ELF-1 (cell line): Measurements from ENCODE around the gene SCTR.

Experiments
- DNase-seq: peaks from one replicate; pipeline ENCODE4 v3.0.0-alpha.2; 2016; ENCODE audit warnings: low read depth, low spot score

The SCTR gene

DNA sequence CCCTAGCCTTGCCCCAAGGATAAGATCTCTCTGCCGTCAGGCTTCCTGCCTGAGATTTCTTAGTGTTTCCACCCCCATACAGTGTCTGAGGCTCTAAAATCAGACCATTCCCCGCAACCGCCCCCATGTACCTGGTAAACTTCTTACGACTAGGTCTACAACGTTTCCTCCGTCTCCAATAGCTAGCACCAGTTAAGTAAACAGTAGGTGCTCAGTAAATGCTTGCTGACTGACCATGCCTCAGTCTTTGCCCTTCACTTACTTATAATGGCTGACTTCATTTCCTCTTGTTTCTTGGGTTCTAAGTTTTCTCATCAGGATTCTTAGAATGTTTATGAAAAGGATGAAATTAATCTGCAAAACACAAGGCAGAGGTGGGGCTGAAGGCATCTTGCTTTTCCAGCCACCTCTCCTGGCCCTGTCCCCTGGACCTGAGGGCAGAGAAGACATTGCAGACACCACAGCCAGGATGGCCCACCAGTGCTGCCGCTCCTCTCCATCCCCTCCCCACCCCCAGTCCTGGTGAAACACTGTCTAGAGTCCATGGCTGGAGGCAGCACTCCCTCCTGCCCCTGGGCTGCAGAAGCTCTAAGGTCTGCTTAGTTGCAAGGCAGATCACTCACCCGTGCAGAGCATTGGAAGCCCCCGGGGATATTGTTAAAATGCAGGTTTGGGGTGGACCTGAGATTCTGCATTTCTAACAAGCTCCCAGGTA lies 75.7 kb downstream of the SCTR start:
- DNase-seq: peak; percentile 36

DNA sequence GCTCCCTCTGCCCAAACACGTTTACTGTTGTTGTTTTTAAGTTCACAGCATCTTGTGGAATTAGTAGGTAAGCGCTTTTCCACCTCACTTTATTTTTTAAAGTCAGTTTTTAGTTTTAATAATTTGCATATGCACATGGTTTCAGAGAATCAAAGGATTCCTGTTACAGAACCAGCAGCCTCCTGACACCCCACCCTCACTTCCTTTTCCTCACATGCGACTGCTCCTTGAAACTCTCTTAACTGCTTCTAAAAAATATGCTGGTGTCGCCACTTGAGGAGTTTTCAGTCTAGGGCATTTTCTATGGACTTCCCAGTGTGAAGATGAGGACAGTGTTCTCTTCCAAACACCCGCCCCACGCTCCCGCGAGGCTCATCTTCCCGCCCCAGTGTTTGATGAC lies 78.2 kb downstream of the SCTR start:
- no peak for DNase-seq

DNA sequence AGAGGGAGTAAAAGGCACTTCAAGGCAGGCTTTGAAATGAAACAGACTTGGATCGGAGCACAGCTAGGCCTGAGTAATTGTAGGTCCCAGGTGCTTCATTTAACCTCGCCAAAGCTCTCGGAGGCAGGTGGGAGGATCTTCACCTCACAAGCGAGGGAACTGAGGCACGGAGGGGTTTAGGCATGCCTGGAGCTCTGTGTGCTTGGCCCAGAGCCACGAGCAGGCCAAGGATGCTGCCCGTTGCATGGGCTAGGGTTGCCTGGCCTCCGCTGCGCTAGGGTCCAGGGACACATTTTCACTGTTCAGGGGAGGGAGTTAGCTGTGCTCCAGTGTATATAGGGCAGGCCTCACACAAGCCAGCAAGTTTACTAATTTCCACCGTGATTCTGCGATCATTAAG lies 81.4 kb downstream of the SCTR start:
- no peak for DNase-seq

DNA sequence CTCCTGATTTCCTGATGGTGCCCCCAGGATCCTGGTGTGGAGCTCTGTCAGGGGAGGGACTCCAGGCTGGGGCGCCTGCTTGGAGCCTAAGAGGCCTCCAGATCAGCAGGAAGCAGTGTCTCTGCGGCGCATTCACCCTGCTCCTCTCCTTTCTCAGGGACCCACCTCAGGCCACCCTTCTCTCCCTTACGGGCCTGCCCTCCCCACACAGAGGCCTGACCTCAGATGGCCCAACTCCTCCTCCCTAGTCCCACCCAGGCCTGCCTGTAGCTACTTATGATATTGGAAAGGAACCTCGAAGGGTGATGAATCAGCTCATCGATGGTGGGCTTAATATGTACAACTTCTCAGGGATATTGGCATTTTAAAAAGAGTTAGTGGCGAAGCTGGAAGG lies 82.1 kb downstream of the SCTR start:
- DNase-seq: no peak

DNA sequence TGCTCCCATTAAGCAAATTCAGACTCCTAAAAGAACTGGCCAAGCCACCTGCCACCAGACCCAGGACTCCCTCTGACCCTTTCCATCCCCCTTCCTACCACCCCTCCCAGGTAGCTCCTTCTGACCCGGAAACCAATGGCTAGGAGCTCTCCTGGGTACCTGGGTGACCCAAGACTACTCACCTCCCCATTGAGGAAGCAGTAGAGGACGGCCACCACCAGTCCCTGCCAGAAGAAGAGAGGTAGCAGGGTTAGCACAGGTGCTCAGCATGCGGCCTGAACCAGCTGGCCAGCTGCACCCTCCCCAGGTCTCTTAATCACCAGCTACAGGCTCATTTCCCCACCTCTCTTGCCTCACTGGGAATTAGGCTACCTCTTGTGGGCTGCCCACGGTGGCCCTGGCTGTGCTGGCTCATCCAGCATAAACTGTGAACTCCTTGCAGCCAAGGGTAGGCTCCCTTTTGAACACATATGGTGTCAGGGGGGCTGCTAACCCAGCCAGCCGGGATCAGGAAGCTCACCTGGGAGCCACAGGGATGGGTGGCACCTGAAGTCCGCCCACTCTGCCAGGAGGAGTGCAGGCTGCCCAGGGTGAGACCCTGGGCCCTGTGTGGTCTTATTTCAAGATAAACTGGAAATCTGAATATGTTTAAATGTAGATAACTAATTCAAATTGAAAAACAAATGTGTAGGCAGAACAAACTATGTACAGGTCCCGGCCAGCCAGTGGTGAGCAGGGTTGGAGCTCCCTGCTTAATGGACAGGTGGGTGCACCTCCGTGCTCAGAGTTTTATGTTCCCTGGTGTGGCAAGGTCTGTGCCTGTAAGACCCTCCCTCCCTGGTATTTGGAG lies 82.7 kb downstream of the SCTR start:
- DNase-seq: no peak

DNA sequence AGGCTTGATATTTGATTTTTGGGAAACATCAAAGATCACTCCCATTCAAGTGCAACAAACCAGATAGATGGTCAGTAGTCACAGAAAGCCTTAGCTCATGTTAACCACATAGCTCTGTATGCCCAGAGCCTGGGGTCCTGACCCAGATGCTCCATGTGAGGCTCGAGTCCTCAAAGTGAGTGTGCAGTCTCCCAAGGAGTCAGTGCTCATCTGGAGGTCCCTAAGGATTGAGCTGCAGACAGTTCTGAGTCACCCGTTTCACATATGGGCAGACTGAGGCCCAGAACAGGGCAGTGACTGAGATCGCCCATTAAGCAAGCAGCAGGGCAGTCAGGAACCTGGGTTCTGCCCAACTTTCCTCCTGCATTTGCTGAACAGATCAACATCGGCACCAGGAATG lies 83.4 kb downstream of the SCTR start:
- no peak for DNase-seq

DNA sequence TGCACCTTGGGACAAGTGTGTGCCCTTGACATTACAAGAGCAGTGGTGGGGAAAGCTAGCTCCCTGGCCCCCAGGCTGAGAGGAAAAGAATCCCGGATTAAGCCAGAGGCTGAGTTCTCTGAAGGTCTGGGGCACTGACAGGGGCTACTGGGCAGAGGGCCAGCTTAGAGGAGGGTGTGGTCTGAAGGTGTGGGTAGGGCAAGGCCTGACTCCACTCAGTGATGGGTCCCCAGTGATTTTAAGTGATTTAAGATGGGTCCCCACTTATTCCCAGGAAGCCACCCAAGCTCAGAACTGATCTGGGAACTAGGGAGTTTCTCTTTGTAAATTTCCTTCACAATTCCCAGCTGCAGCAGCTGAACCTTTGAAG lies 83.8 kb downstream of the SCTR start:
- no peak for DNase-seq

DNA sequence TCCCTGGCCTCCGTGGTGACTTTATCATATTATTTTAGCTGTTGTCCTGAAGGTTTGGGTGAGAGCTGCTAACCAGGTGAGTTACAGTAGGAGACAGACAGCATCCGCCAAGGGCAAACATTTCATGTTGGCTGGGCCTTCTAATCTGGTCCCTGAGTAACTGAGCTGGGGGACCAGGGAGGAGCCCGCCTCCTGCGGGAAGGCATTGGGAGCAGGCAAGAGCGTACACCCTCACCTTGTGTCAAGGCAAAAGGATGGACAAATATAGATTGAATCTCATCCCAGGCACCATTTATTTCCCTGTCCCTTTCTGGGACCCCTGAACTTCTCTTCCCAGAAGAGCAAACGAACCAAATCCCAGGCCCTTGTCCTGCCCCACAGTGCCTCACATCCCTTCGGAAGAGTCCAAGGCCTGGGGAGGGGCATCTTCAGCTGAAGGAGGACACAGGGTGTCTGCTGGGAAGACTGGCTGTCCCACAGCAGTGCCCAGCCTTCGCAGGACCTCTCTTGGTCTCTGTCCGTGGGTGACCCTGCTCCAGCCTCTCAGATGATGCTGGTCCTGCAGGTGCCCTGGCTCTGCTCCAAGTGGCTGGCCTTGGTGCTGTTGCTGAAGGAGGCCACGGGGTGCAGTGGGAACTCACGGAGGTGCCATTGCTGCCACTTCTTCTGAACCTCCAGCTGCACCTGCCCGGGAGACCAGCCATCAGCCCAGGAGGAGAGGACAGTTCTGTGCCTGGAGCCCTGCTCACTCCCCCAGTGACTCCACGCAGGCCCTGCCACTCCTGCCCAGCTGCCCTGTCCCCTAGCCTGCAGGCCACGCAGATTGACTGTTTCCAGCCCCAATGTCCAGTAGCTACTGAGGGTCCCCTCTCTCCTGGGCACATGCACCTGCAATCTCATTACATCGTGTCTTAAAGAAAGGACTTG lies 84.4 kb downstream of the SCTR start:
- DNase-seq: no peak

DNA sequence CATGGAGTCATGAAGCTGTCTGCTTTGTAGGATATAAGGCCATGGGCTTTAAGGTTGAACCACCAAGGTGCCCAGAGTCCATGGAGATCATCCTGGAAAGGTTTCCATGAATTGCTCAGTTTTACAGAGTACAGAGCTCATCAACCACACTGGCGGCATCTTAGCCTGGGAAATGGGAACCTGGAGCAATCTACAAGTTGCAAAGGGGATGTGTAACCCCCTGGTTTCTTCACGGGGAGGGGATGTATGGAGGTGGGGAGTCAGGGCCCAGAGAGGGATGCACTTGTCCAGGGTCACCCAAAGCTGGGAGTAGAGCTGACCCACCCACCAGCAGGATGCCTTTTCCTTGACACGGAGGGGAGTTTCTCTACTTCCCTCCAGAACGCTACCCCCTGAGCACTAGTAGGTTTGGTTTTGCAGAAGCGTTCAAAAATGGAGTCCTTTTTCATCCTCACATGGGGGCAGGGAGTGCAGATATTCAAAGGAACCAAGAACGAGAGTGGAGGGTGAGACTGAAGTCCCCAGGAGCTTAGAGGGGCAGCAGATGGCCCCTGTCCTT lies 85.5 kb downstream of the SCTR start:
- DNase-seq: no peak

DNA sequence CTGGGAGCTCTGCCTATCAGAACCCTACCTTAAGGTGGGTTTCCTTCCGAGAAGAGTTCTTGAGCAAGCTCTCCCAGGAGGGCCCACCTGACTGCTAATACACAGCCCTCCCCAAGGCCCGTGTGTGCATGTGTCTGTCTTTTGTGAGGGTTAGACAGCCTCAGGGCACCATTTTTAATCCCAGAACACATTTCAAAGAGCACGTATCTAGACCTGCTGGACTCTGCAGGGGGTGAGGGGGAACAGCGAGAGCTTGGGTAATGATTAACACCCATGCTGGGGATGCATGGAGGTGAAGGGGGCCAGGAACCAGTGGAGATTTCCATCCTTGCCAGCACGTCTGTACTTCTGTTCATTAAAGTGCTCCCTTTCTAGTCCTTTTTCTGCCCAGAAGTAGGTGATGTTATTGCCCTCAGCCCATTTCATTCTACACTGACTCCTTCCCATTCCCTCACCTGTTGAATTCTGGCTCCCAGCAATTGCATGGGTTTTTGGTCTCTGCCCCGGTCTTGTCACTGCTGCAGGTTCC lies 86.1 kb downstream of the SCTR start:
- no peak for DNase-seq

DNA sequence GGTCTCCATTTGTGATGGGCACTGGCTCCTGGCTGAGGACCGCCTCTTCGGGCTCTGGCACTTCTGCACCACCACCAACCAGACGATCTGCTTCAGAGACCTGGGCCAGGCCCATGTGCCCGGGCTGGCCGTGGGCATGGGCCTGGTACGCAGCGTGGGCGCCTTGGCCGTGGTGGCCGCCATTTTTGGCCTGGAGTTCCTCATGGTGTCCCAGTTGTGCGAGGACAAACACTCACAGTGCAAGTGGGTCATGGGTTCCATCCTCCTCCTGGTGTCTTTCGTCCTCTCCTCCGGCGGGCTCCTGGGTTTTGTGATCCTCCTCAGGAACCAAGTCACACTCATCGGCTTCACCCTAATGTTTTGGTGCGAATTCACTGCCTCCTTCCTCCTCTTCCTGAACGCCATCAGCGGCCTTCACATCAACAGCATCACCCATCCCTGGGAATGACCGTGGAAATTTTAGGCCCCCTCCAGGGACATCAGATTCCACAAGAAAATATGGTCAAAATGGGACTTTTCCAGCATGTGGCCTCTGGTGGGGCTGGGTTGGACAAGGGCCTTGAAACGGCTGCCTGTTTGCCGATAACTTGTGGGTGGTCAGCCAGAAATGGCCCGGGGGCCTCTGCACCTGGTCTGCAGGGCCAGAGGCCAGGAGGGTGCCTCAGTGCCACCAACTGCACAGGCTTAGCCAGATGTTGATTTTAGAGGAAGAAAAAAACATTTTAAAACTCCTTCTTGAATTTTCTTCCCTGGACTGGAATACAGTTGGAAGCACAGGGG lies 87.1 kb downstream of the SCTR start:
- no peak for DNase-seq

DNA sequence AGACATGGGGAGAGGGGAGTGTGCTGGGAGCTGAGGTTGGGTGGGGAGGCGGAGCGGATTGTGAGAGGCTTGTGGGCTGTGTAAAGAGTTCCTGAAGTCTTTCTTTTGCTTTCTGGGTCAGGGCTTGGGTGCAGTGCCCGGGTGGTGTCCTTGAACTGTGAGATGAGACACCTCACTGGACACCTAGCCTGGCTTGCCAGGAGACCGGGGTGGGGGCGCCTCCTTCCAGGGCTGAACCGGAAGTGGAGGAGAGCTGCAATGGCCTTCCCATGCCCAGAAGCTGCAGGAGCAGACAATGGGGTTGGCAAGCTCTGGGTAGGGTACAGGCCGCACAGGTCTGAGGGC lies 88.4 kb downstream of the SCTR start:
- no peak for DNase-seq

DNA sequence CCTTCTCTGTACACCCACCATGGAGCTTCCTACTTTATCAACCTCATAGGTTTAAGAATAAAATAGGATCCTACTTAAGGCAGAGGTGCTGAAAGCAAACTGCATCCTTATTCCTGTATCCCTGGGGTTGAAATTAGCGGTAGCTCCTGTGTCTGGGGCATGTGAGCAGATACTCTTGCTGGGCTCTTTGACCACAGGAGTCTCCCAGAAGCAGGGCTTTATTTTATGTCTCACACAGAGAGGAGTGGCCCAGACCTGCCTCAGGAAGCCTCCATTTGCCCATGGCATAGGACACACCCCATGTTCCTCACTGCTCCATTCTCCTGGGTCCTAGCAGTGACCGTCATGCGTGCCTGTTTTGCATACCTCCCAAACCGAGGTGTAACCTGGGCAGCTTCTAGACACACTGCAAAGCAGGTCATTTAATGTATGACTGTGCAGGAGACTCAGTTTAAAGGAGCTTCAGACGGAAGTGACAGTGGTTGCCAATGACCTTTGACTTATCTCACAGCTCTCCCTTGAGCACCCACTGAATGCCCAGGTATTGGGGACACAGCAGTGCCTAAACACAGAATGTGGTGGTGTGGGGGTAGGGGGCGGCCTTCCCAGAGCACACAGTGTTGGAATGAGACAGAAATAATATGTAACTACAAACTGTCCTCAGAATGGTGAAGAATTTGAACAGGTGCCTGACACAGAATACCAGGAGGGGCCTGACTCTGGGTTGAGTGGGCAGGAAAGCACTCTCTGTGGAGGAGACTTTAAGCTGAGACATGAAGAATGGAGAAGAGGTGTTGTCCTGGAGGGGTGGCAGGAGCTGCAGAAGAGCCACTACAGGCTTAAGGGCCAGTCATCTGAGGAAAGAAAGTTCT lies 89.0 kb downstream of the SCTR start:
- no peak for DNase-seq

DNA sequence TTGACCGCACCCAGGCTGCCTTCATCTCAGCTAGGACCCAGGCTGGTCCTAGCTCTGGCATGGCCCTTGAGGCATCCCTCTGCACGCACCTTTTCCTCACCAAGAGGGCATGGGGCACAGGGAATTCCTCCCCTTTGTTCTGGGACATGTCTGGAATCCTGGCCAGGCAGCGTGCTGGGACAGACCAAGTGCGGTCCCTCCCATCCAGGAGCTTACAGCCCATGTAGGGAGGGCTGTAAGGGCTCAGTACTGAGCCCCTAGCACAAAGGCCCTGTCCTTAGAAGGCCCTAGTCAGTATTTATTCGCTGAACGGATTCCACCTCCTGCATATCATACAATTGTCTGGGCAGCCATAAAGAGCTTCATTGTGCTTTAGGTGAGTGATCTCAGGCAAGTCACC lies 89.6 kb downstream of the SCTR start:
- peak; percentile 90 for DNase-seq

DNA sequence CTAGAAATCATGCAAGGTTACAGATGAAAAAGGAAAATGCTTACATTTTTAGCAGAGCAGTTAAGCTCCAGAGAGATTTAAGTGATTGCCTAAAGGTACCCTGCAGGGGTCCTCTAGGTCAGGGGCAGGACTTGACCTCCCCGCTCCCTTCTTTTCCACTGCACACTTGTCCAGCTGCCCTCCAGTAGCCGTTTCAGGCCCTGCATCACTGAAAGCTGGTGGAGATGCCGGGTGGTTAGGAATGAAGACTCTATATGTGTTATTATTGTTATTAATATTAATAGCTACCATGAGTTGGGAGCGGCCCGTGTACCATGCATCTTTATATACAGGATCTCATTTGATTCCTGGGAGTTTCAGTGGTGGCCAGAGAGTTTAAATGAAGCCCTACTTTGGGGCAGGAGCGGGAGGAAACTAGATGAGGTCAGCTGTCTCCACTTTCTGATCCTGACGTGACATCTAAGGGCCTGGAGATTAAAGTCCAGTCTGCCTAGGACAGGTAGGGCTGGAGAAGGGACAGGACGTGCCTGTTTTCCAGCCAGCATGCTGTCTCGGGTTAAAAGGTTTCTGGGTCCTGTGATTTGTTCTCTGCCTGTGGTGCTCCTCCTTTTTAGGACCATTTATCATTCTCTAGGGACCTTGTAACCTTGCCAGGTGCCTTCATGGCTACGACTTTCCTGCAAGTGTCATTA lies 90.5 kb downstream of the SCTR start:
- peak; percentile 42 for DNase-seq

DNA sequence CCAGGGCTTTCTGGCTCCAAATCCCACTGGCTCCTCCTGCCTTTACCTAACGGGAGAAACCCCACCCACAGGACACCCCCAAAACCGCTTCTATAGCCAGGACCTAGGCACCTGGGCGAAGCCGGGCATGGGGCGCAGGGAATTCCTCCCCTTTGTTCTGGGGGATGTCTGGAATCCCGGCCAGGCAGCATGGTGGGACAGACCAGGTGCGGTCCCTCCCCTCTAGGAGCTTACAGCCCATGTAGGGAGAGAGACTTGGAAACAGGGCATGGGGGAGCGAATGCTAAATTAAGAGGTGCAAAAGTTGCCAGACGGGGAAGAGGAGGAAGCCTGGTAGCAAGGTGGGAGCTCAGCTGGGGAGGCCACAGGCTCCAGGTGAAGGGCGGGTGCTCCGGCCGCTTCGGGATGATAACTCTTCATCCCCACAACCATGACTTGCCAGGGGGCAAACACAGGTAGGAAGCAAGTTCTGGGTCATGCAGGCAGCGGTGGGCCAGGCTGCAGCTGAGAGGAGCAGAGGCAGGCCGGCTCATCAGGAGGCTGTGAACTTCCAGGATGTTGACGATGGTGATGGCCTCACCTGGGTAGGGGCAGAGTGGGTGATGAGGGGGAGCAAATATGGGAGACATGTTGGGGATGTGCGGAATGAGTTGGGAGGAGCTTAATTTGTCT lies 91.3 kb downstream of the SCTR start:
- peak; percentile 42 for DNase-seq

DNA sequence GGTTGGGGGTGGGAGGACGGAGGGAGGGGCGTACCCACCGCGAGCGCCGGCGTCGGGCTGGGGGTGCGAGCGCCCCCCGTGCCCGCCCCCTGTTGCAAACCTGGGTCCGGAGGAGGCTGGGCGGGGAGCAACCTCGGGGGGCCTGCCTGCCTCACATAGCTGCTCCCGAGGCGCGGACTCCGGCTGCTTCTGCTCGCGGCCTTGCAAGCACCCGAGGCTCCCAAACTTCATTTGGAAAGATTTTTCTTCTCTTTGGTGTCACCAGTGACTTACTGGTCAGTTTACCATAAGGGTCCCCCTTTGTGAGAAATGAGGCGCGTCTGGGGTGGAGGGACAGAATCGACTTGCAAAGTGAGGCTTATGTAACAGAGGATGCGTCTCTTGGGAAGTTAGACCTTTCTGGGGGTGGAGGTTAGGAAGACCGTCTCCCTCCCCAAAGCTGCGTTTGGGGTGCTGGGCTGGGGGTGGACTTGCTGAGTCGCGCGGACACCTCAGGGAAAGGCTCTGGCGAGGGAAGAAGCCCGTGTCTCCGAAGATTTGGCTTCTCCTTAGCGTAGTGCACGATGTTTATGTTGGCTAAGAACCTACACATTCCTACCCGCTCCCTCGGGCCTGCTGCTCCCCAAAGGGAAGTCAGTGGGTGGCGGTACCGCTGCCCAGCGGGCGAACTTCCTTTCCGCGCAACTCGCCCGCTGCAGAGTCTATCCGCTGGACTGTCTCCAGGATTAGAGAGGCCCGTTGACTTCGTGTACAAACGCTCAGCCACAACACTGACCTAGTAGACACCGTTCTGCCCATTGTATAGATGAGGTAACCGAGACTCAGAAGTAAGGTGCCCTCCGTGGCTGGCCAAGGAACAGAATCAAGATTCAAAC lies 92.1 kb downstream of the SCTR start:
- peak; percentile 37 for DNase-seq
